B cell (primary cell): Measurements from ENCODE around the gene DQX1. TPM values are rescaled to one million over a fixed set of nuclear protein-coding genes. Genes with fewer than 3 reads are reported as not detected.

Experiments
- ATAC-seq: fragments of 200-7000 bp; cut with Tn5 transposase; one replicate; pipeline ENCODE4 v1.10.0; 2021; ENCODE audit warnings: low read depth, mild to moderate bottlenecking, moderate number of reproducible peaks, moderate library complexity
- CTCF ChIA-PET: fragments of 350-600 bp; sonication (Branson Sonifier 250); formaldehyde crosslinking; loops from one replicate; lab custom pipeline; 2021; ENCODE audit warnings: antibody characterized with exemption, inconsistent platforms; lab: Charles Lee
- POLR2A ChIA-PET: fragments of 350-600 bp; sonication (Branson Sonifier 250); formaldehyde crosslinking; loops from one replicate; lab custom pipeline; 2021; ENCODE audit warnings: antibody characterized with exemption; lab: Charles Lee
- DNase-seq: peaks from one replicate; pipeline ENCODE4 v3.0.0; 2013
- H2AFZ ChIP-seq: 2 replicates; pipeline ENCODE4 v1.6.1; 2012; ENCODE audit warnings: mild to moderate bottlenecking, low read depth, low read length; ENCODE audit not compliant: insufficient read depth, poor library complexity, severe bottlenecking
- H3K27ac ChIP-seq, 2 donors: 1 replicate in 1 of 2; 2 replicates in 1 of 2; pipeline ENCODE4 v1.5.1; 2012 to 2013; ENCODE audit warnings: low read length in 2 of 2, mild to moderate bottlenecking in 2 of 2, moderate library complexity in 1 of 2
- H3K27me3 ChIP-seq, 4 experiments: fragments of 200-600 bp in 1 of 4; sonication (generic) in 1 of 4; replicated peaks in 1 of 4; 1 replicate in 2 of 4; 2 replicates in 2 of 4; pipeline versions ENCODE4 v1.6.1 to v1.7.0; 2013 to 2016; ENCODE audit warnings: low read length in 3 of 4, mild to moderate bottlenecking in 2 of 4, mixed read lengths in 1 of 4, moderate library complexity in 1 of 4; ENCODE audit not compliant: insufficient read depth in 4 of 4, control insufficient read depth in 3 of 4; ENCODE audit errors: control extremely low read depth in 1 of 4
- H3K36me3 ChIP-seq, 2 experiments: replicated peaks in 1 of 2; 1 replicate in 1 of 2; 2 replicates in 1 of 2; pipeline versions ENCODE4 v1.6.1 to v1.7.1; 2013; ENCODE audit warnings: low read length in 1 of 2; ENCODE audit not compliant: insufficient read depth in 2 of 2, control insufficient read depth in 1 of 2; ENCODE audit errors: control extremely low read depth in 1 of 2, extremely low read depth in 1 of 2
- H3K4me1 ChIP-seq, 2 donors: fragments of 200-600 bp in 1 of 2; sonication (generic) in 1 of 2; 1 replicate in 1 of 2; 2 replicates in 1 of 2; pipeline versions ENCODE4 v1.5.1 to v1.6.1; 2013 to 2017; ENCODE audit warnings: low read length in 2 of 2; ENCODE audit not compliant: control insufficient read depth in 2 of 2, insufficient read depth in 2 of 2
- H3K4me2 ChIP-seq: replicated peaks from 2 replicates; pipeline ENCODE3; 2012; ENCODE audit warnings: mild to moderate bottlenecking, low read depth, low read length; ENCODE audit not compliant: poor library complexity, severe bottlenecking
- H3K4me3 ChIP-seq, 5 experiments: fragments of 200-600 bp in 1 of 5; sonication (generic) in 1 of 5; 1 replicate in 3 of 5; 2 replicates in 2 of 5; pipeline versions ENCODE4 v1.5.1 to v1.7.0; 2011 to 2016; ENCODE audit warnings: low read length in 4 of 5, mild to moderate bottlenecking in 4 of 5, low read depth in 2 of 5, control low read depth in 1 of 5, moderate library complexity in 1 of 5; ENCODE audit not compliant: insufficient read depth in 1 of 5; ENCODE audit errors: control extremely low read depth in 1 of 5, extremely low read depth in 1 of 5
- H3K79me2 ChIP-seq: fragments of 200-600 bp; sonication (generic); one replicate; pipeline ENCODE4 v1.6.0; 2016; ENCODE audit warnings: low read length; ENCODE audit not compliant: control insufficient read depth, insufficient read depth
- H3K9ac ChIP-seq: fragments of 200-600 bp; sonication (generic); 2 replicates; pipeline ENCODE4 v1.6.1; 2017; ENCODE audit warnings: mild to moderate bottlenecking, low read length, moderate library complexity
- H3K9me3 ChIP-seq, 3 donors: one replicate each; pipeline versions ENCODE4 v1.6.1 to v1.7.1; 2013; ENCODE audit warnings: low read length in 2 of 3; ENCODE audit not compliant: control insufficient read depth in 2 of 3, insufficient read depth in 1 of 3; ENCODE audit errors: control extremely low read depth in 1 of 3
- H4K20me1 ChIP-seq: 2 replicates; pipeline ENCODE4 v1.6.0; 2012; ENCODE audit warnings: mild to moderate bottlenecking, low read length; ENCODE audit not compliant: insufficient read depth, control insufficient read depth, poor library complexity, severe bottlenecking
- H3K27ac Mint-ChIP-seq: one replicate; pipeline ENCODE4 v1.8.0; 2021; ENCODE audit warnings: mixed read lengths
- H3K27me3 Mint-ChIP-seq: one replicate; pipeline ENCODE4 v1.8.0; 2021; ENCODE audit warnings: mixed read lengths
- H3K4me1 Mint-ChIP-seq: one replicate; pipeline ENCODE4 v1.8.0; 2021; ENCODE audit warnings: mixed read lengths
- H3K4me3 Mint-ChIP-seq: one replicate; pipeline ENCODE4 v1.8.0; 2021; ENCODE audit warnings: mixed read lengths
- H3K9me3 Mint-ChIP-seq: one replicate; pipeline ENCODE4 v1.8.0; 2022; ENCODE audit warnings: mixed read lengths; ENCODE audit not compliant: insufficient read depth
- EZH2 ChIP-seq: IDR thresholded peaks from 2 replicates; pipeline ENCODE4 v1.6.1; 2012; ENCODE audit warnings: borderline replicate concordance, low read depth, mild to moderate bottlenecking, moderate library complexity, low read length; ENCODE audit not compliant: insufficient read depth, poor library complexity, severe bottlenecking
- WGBS: methylation state at CpG from one replicate; pipeline ENCODE4 v1.1.5; 2013; ENCODE audit warnings: missing lambda C conversion rate; ENCODE audit not compliant: insufficient coverage; 5-methylcytosine and 5-hydroxymethylcytosine counted together
- intact Hi-C: fragments of 100-400 bp; cut with micrococcal nuclease; formaldehyde crosslinking; loops from one replicate; pipeline ENCODE4 v1.10.0; 2022
- polyA plus RNA-seq: library from polyadenylated mRNA; depleted of rRNA; stranded (reverse); fragments of >200 nt; gene quantifications from 2 replicates; pipeline ENCODE4 v1.2.3, GENCODE V29; 2012
- total RNA-seq, 2 donors: library from RNA; stranded (reverse); fragments of 120-200 nt in 1 of 2; gene quantifications; 1 replicate in 1 of 2; 2 replicates in 1 of 2; pipeline versions ENCODE4 v1.2.3 to v1.2.4, GENCODE V29; 2013 to 2022
- TF ChIP-seq, protein P1 (sequence below): fragments of 200-600 bp; IDR thresholded peaks from one replicate; pipeline ENCODE4 v1.8.0; 2022; ENCODE audit warnings: antibody characterized with exemption, mild to moderate bottlenecking

The DQX1 gene
- total and polyA plus RNA-seq, 2 donors (not counting 1 experiment from before 2014, with no cell fraction given): 0.46 to 0.57 TPM

- peaks cover 73% of the 10 kb centered on the region for H3K79me2 ChIP-seq
- Mint-ChIP-seq H3K27me3 (no peaks in the 10 kb centered on the region), H3K27ac (peak overlapping the region; percentile 99), H3K4me1 (peaks cover 34% of the 10 kb centered on the region), H3K9me3 (no peaks in the 10 kb centered on the region), H3K4me3 (peak overlapping the region; percentile 100)
- H4K20me1 ChIP-seq: peaks cover 39% of the 10 kb centered on the region
- H3K9me3 ChIP-seq: no peaks in the 10 kb centered on the region
- ATAC-seq (peak; percentile 40), DNase-seq (no peak)
- H3K36me3 ChIP-seq: peaks cover 0 to 27% of the 10 kb centered on the region in 2 experiments
- no peaks in the 10 kb centered on the region for H3K27me3 ChIP-seq
- peaks cover 21 to 29% of the 10 kb centered on the region in 2 donors for H3K4me1 ChIP-seq
- H2AFZ ChIP-seq: peak overlapping the region; percentile 100
- intact Hi-C loops: loop anchor here (1.0 to 2.0 kb wide), 3 partner anchors 61 to 90 kb away; partner anchors contain the start of genes C2orf81, DOK1 and WDR54
- H3K4me2 ChIP-seq: peak overlapping the region; percentile 90
- H3K27ac ChIP-seq: peak overlapping the region; percentile 71 to 84
- POLR2A ChIA-PET: interaction anchor here (0.8 to 3.8 kb wide), 12 partner anchors 9 to 172 kb away, joined by 3 to 56 read pairs (median 6); partner anchors contain the start of genes AUP1, DQX1, HTRA2 and INO80B
- peak overlapping the region; percentile 91 for H3K9ac ChIP-seq
- WGBS: 3% methylated on average over 80 of the region's 80 CpGs
- H3K4me3 ChIP-seq: peak overlapping the region; percentile 74 to 96 (median 88)
- CTCF ChIA-PET: interaction anchor here (0.7 to 7.1 kb wide), 27 partner anchors 8 to 394 kb away, joined by 3 to 149 read pairs (median 4); partner anchors contain the start of genes AUP1, DQX1, HTRA2 and INO80B
- no peak for TF ChIP-seq EZH2
- TF ChIP-seq, protein P1, sequence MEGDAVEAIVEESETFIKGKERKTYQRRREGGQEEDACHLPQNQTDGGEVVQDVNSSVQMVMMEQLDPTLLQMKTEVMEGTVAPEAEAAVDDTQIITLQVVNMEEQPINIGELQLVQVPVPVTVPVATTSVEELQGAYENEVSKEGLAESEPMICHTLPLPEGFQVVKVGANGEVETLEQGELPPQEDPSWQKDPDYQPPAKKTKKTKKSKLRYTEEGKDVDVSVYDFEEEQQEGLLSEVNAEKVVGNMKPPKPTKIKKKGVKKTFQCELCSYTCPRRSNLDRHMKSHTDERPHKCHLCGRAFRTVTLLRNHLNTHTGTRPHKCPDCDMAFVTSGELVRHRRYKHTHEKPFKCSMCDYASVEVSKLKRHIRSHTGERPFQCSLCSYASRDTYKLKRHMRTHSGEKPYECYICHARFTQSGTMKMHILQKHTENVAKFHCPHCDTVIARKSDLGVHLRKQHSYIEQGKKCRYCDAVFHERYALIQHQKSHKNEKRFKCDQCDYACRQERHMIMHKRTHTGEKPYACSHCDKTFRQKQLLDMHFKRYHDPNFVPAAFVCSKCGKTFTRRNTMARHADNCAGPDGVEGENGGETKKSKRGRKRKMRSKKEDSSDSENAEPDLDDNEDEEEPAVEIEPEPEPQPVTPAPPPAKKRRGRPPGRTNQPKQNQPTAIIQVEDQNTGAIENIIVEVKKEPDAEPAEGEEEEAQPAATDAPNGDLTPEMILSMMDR: no peak
Observed at GRCh38 chr2:74481961-74482800, 43.9 kb downstream of the DQX1 start.
